ENCODE measurements around the gene PLEKHN1.

DNA sequence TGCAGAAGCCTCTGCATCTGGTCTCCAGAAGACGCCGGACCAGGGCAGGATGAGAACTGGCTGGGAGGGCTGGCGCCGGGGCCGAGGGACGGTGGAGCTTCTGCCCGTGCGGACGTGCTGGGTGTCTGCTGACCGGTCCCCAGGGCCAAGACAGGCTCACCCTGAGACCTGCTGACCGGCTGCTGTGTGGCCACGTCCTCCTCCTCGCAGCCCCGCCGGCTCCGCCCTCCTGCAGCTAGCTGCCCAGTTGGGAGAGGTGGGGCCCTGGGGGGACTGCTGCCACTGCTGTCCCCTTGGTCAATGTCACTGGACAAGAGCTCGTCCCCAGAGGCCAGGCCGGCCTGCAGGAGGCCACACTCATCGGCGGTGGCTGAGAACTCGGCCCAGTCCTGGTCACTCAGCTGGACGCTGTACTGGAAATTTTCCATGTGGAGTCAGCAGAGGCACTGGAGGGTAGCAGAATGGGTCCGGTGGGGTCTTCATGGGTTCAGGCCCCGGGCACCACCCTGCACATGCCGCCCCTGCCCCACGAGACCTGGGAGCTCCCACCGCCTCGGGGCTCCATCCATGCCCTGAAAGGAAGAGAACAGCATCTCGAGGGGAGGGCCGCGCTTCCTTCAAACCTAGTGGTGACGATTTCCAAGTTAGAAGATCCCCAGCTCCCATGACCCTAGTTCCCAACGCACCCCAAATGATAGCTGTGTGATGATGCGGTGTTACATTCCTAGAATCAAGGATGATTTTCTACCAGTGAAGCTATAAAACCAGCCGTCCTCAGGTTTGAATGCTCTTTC, 14.5 kb downstream of the PLEKHN1 start:
- TF ChIP-seq POLR2A (IDR thresholded peaks at IDR 0.05; ENCODE audit: extremely low read depth, insufficient read length) (no peak), CTCF (IDR thresholded peaks at IDR 0.05; ENCODE audit: low read depth, low read length) (no peak)
